Gastroesophageal sphincter (tissue), 4 donors: ENCODE measurements around the gene GDPGP1. TPM values are rescaled to one million over a fixed set of nuclear protein-coding genes. Genes with fewer than 3 reads are reported as not detected.

Experiments used
- ATAC-seq: fragments of 150-250 bp; one replicate; pipeline ENCODE4 v1.9.1; 2016; ENCODE audit warnings: mild to moderate bottlenecking, moderate library complexity
- H3K27ac ChIP-seq, 4 donors: fragments of 200-600 bp; sonication (generic) in 3 of 4; 1 replicate in 3 of 4; 2 replicates in 1 of 4; pipeline ENCODE4 v1.5.1; 2016 to 2019
- H3K27me3 ChIP-seq: fragments of 200-600 bp; sonication (generic); one replicate; pipeline ENCODE4 v1.5.1; 2019
- H3K36me3 ChIP-seq, 2 donors: fragments of 200-600 bp; sonication (generic); one replicate each; pipeline ENCODE4 v1.5.1; 2019; ENCODE audit warnings: control low read depth in 1 of 2
- H3K4me1 ChIP-seq, 3 donors: fragments of 200-600 bp; sonication (generic); 1 replicate in 2 of 3; 2 replicates in 1 of 3; pipeline ENCODE4 v1.5.1; 2016 to 2019; ENCODE audit warnings: control low read depth in 2 of 3
- H3K4me3 ChIP-seq, 2 donors: fragments of 200-600 bp; sonication (generic); one replicate each; pipeline ENCODE4 v1.5.1; 2019; ENCODE audit warnings: mild to moderate bottlenecking in 1 of 2, moderate library complexity in 1 of 2
- H3K9me3 ChIP-seq, 3 donors: fragments of 200-600 bp; sonication (generic); one replicate each; pipeline ENCODE4 v1.5.1; 2017 to 2019; ENCODE audit warnings: control low read depth in 2 of 3
- CTCF ChIP-seq, 4 experiments: fragments of 200-600 bp in 2 of 4; fragments of 450-650 bp in 2 of 4; sonication (generic) in 1 of 4; IDR thresholded peaks; one replicate each; pipeline ENCODE4 v1.5.1; 2017 to 2019; ENCODE audit warnings: antibody characterized with exemption in 4 of 4, mild to moderate bottlenecking in 2 of 4, moderate library complexity in 2 of 4
- EP300 ChIP-seq: sonication (generic); formaldehyde crosslinking; IDR thresholded peaks from one replicate; pipeline ENCODE4 v1.6.1; 2017; ENCODE audit warnings: antibody characterized with exemption, mild to moderate bottlenecking
- POLR2A ChIP-seq, 2 donors: fragments of 450-650 bp; IDR thresholded peaks; one replicate each; pipeline ENCODE4 v1.6.1; 2017; ENCODE audit warnings: antibody characterized with exemption in 2 of 2, mild to moderate bottlenecking in 2 of 2, moderate library complexity in 1 of 2
- POLR2AphosphoS5 ChIP-seq: sonication (generic); formaldehyde crosslinking; IDR thresholded peaks from one replicate; pipeline ENCODE4 v1.6.1; 2017; ENCODE audit warnings: antibody characterized with exemption
- WGBS, 2 donors: methylation state at CpG; one replicate each; pipeline ENCODE4 v1.1.5; 2018; ENCODE audit warnings: low coverage in 1 of 2; 5-methylcytosine and 5-hydroxymethylcytosine counted together
- total RNA-seq, 4 donors: library from RNA; depleted of rRNA; stranded (reverse); fragments of >200 nt; gene quantifications; one replicate each; pipeline ENCODE4 v1.1.0, GENCODE V29; 2016

Gene GDPGP1
- total RNA-seq, 4 donors from 2014 or later = 2.0 to 8.9 (median 7.5) TPM

- Histone ChIP-seq H3K27me3 (no peaks in the 10 kb centered on the region), H3K4me1 (peaks cover 5 to 86% (median 34%) of the 10 kb centered on the region in 3 donors), H3K27ac (peak overlapping the region; percentile 17 to 97 (median 90)), H3K4me3 (no peak overlapping the region), H3K36me3 (peaks cover 0 to 6% of the 10 kb centered on the region in 2 donors), H3K9me3 (no peaks in the 10 kb centered on the region)
- WGBS, 2 donors = 20% methylated on average over 2 to 4 of the region's 7 CpGs
- ATAC-seq = peak; percentile 66
- TF ChIP-seq CTCF (IDR thresholded peaks at IDR 0.05) (peak in 1 of 4 experiments; percentile 24), POLR2A (IDR thresholded peaks at IDR 0.05) (no peak), EP300 (no peak), POLR2AphosphoS5 (peak; percentile 32)
Measured at GRCh38 chr15:90191794-90192509, 42.1 kb upstream of the GDPGP1 start.

- peak; percentile 83 for ATAC-seq
- Histone ChIP-seq H3K27me3 (no peaks in the 10 kb centered on the region), H3K27ac (peak overlapping the region; percentile 17 to 97 (median 90)), H3K4me1 (peaks cover 5 to 80% (median 34%) of the 10 kb centered on the region in 3 donors), H3K4me3 (no peak overlapping the region), H3K9me3 (no peaks in the 10 kb centered on the region), H3K36me3 (peaks cover 0 to 6% of the 10 kb centered on the region in 2 donors)
- TF ChIP-seq CTCF (IDR thresholded peaks at IDR 0.05) (no peak), POLR2AphosphoS5 (peak; percentile 88)
- WGBS, 2 donors = 30 to 31% methylated on average over 10 to 12 of the region's 16 CpGs
Measured at GRCh38 chr15:90192961-90193786, 40.8 kb upstream of the GDPGP1 start.

- Histone ChIP-seq H3K36me3 (peaks cover 0 to 6% of the 10 kb centered on the region in 2 donors), H3K9me3 (no peaks in the 10 kb centered on the region), H3K4me1 (peaks cover 5 to 78% (median 34%) of the 10 kb centered on the region in 3 donors), H3K27me3 (no peaks in the 10 kb centered on the region), H3K4me3 (no peak overlapping the region), H3K27ac (peak overlapping the region in 3 of 4 donors; percentile 86 to 97 (median 94))
- no peak for ATAC-seq
- 73 to 92% methylated on average over 2 of the region's 2 CpGs for WGBS, 2 donors
- no peak for TF ChIP-seq POLR2A (IDR thresholded peaks at IDR 0.05)
- TF ChIP-seq EP300 = no peak
- no peak for TF ChIP-seq POLR2AphosphoS5
- no peak for TF ChIP-seq CTCF (IDR thresholded peaks at IDR 0.05)
Measured at GRCh38 chr15:90194655-90195054, 39.4 kb upstream of the GDPGP1 start.

GRCh38 chr15:90200534-90201129 is 33.4 kb upstream of the GDPGP1 start:
- peak overlapping the region; percentile 49 to 92 (median 86) for H3K27ac ChIP-seq
- H3K27me3 ChIP-seq = no peaks in the 10 kb centered on the region
- TF ChIP-seq POLR2AphosphoS5 = no peak
- TF ChIP-seq POLR2A (IDR thresholded peaks at IDR 0.05) = no peak
- TF ChIP-seq CTCF (IDR thresholded peaks at IDR 0.05) = no peak
- TF ChIP-seq EP300 = no peak
- H3K9me3 ChIP-seq = no peaks in the 10 kb centered on the region
- H3K4me3 ChIP-seq = peak overlapping the region; percentile 84 to 92
- WGBS, 2 donors = 17 to 18% methylated on average over 2 to 9 of the region's 24 CpGs
- peaks cover 0 to 76% (median 16%) of the 10 kb centered on the region in 3 donors for H3K4me1 ChIP-seq
- ATAC-seq = no peak
- peaks cover 0 to 8% of the 10 kb centered on the region in 2 donors for H3K36me3 ChIP-seq
